ENCODE data around the gene ZNF507. TPM values are rescaled to one million over a fixed set of nuclear protein-coding genes. Genes with fewer than 3 reads are reported as not detected.

Gene ZNF507
- 10 to 100 TPM; 12.2 to 29.6 (median 16.1) TPM for total RNA-seq

GRCh38 chr19:32345261-32346207 is at the start of gene ZNF507:
ZNF507 (plus strand) TSS chr19:32345610; CDS start chr19:32352831, 7,221 bp downstream.
- ATAC-seq (ENCODE audit: low FRiP score) (peak; percentile 78), DNase-seq (ENCODE audit: low spot score) (peak; percentile 64)
- no peak for TF ChIP-seq CTCF (IDR thresholded peaks at IDR 0.05)

- ATAC-seq (ENCODE audit: low FRiP score) (no peak), DNase-seq (ENCODE audit: low spot score) (no peak)
- no peak for TF ChIP-seq CTCF (IDR thresholded peaks at IDR 0.05)
Observed at GRCh38 chr19:32296694-32297093, 48.7 kb upstream of the ZNF507 start.

GRCh38 chr19:32302778-32303177 is 42.6 kb upstream of the ZNF507 start:
- ATAC-seq (ENCODE audit: low FRiP score) (no peak), DNase-seq (ENCODE audit: low spot score) (no peak)
- TF ChIP-seq CTCF (IDR thresholded peaks at IDR 0.05), result no peak

GRCh38 chr19:32303193-32303592 is 42.2 kb upstream of the ZNF507 start:
- DNase-seq (ENCODE audit: low spot score), result no peak
- TF ChIP-seq CTCF (IDR thresholded peaks at IDR 0.05), result no peak
- ATAC-seq (ENCODE audit: low FRiP score), result no peak

- TF ChIP-seq CTCF (IDR thresholded peaks at IDR 0.05), result no peak
- no peak for ATAC-seq (ENCODE audit: low FRiP score)
Observed at GRCh38 chr19:32307591-32307990, 37.8 kb upstream of the ZNF507 start.

GRCh38 chr19:32308431-32309077 is 36.9 kb upstream of the ZNF507 start:
- TF ChIP-seq CTCF (IDR thresholded peaks at IDR 0.05), result no peak
- ATAC-seq (ENCODE audit: low FRiP score) (no peak), DNase-seq (ENCODE audit: low spot score) (no peak)

More at GRCh38 chr19:32307591-32307990, 37.8 kb upstream of the ZNF507 start:
- no peak for DNase-seq (ENCODE audit: low spot score)

Data from omental fat pad (tissue), 4 donors.